Thyroid gland (tissue), 4 donors: Measurements from ENCODE around the gene SLC48A1.

ENCODE experiments used
- POLR2A ChIP-seq, 2 donors: fragments of 450-650 bp; IDR thresholded peaks; one replicate each; pipeline ENCODE4 v1.6.1; 2017; ENCODE audit warnings: antibody characterized with exemption in 2 of 2, mild to moderate bottlenecking in 2 of 2, moderate library complexity in 1 of 2
- TF ChIP-seq, protein P1 (sequence below), 6 experiments: fragments of 200-600 bp in 3 of 6; fragments of 450-650 bp in 3 of 6; sonication (generic) in 3 of 6; IDR thresholded peaks; one replicate each; pipeline ENCODE4 v1.5.1; 2016 to 2019; ENCODE audit warnings: antibody characterized with exemption in 6 of 6, mild to moderate bottlenecking in 2 of 6, inconsistent platforms in 1 of 6, moderate library complexity in 1 of 6

DNA sequence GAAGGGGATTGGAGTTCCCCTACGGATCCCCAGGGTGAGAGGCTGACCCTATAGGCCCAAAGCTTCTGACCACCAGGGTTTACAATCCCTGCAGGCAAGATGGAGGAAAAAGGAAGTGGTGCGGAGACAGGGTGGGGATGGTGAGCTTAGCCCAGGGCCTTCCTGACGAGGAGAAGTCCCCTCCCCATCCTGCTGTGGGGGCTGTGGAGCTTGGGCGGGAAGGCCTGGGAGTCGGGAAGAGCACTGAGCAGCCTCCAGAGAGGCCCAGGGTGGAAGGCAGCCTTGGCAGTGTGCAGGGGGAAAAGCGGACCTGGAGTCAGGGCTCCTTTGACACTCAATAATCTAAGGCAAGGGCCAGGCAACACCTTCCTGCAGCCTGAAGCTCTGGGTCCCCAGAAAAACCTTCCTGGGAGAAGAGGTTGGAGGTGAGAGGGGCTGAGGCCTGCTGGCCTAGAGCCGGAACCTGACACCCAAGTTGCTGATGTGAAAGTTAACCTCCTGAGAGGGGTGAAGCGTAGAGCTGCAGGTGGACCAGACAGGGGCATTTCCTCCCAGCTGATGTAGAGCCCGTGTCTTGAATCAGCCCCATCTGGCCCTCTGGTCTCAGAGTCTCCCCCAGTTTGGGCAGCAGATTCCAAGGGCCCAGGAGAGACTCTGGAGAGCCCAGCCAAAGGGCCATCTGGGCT lies 40.6 kb downstream of the SLC48A1 start:
- TF ChIP-seq, protein P1, sequence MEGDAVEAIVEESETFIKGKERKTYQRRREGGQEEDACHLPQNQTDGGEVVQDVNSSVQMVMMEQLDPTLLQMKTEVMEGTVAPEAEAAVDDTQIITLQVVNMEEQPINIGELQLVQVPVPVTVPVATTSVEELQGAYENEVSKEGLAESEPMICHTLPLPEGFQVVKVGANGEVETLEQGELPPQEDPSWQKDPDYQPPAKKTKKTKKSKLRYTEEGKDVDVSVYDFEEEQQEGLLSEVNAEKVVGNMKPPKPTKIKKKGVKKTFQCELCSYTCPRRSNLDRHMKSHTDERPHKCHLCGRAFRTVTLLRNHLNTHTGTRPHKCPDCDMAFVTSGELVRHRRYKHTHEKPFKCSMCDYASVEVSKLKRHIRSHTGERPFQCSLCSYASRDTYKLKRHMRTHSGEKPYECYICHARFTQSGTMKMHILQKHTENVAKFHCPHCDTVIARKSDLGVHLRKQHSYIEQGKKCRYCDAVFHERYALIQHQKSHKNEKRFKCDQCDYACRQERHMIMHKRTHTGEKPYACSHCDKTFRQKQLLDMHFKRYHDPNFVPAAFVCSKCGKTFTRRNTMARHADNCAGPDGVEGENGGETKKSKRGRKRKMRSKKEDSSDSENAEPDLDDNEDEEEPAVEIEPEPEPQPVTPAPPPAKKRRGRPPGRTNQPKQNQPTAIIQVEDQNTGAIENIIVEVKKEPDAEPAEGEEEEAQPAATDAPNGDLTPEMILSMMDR (IDR thresholded peaks at IDR 0.05): peak in 1 of 6 experiments; percentile 3
- no peak for TF ChIP-seq POLR2A (IDR thresholded peaks at IDR 0.05)
